Calu3 (cell line): ENCODE results near the gene TRAPPC14. TPM values are rescaled to one million over a fixed set of nuclear protein-coding genes. Genes with fewer than 3 reads are reported as not detected.
"Not testable (repeated sequence)": the region's sequence is repeated elsewhere in the genome, so short reads cannot be mapped to it uniquely, and the experiment has no call there.

Source experiments
- BruUV-seq: library from RNA; stranded (reverse); fragments of 400-500 nt; replicated peaks from 2 replicates; lab custom pipeline; 2021; lab: Mats Ljungman, UMichigan
- CTCF ChIA-PET: fragments of 300-600 bp; sonication (Branson Sonifier 250); formaldehyde crosslinking; loops from one replicate; lab custom pipeline; 2022; ENCODE audit warnings: antibody characterized with exemption; lab: Charles Lee
- DNase-seq: peaks from one replicate; pipeline ENCODE4 v3.0.0; 2022
- H3K27ac Mint-ChIP-seq: one replicate; pipeline ENCODE4 v1.8.0; 2022; ENCODE audit warnings: mixed read lengths; ENCODE audit not compliant: unreplicated experiment
- H3K27me3 Mint-ChIP-seq: one replicate; pipeline ENCODE4 v1.8.0; 2022; ENCODE audit warnings: mixed read lengths; ENCODE audit not compliant: unreplicated experiment
- H3K36me3 Mint-ChIP-seq: one replicate; pipeline ENCODE4 v1.8.0; 2022; ENCODE audit warnings: mild to moderate bottlenecking, moderate library complexity, mixed read lengths; ENCODE audit not compliant: insufficient read depth, unreplicated experiment
- H3K4me1 Mint-ChIP-seq: one replicate; pipeline ENCODE4 v1.8.0; 2022; ENCODE audit warnings: mild to moderate bottlenecking, low read depth, mixed read lengths; ENCODE audit not compliant: unreplicated experiment
- H3K4me3 Mint-ChIP-seq: one replicate; pipeline ENCODE4 v1.8.0; 2022; ENCODE audit warnings: mild to moderate bottlenecking, low read depth, moderate library complexity, mixed read lengths; ENCODE audit not compliant: unreplicated experiment
- H3K9me3 Mint-ChIP-seq: one replicate; pipeline ENCODE4 v1.8.0; 2022; ENCODE audit warnings: low read depth, mixed read lengths; ENCODE audit not compliant: unreplicated experiment
- CTCF ChIP-seq: fragments of 200-600 bp; IDR thresholded peaks from one replicate; pipeline ENCODE4 v1.8.0; 2022; ENCODE audit warnings: antibody characterized with exemption; ENCODE audit not compliant: unreplicated experiment
- intact Hi-C: fragments of 100-400 bp; cut with micrococcal nuclease; formaldehyde crosslinking; loops from one replicate; pipeline ENCODE4 v1.10.0; 2022; ENCODE audit not compliant: unreplicated experiment
- total RNA-seq: library from RNA; stranded (reverse); gene quantifications from 2 replicates; pipeline ENCODE4 v1.2.3, GENCODE V29; 2022

Gene TRAPPC14
- total RNA-seq, 1 experiment from 2014 or later = 17.5 TPM

- Mint-ChIP-seq H3K36me3 (no peaks in the 10 kb centered on the region), H3K4me1 (no peaks in the 10 kb centered on the region), H3K27ac (no peak overlapping the region), H3K27me3 (peaks cover 34% of the 10 kb centered on the region), H3K4me3 (no peak overlapping the region), H3K9me3 (no peaks in the 10 kb centered on the region)
- intact Hi-C loops = no loop called here
- BruUV-seq = no TSS peak
- no peak for DNase-seq
- CTCF ChIA-PET = no interaction called here
- TF ChIP-seq CTCF = no peak
Observed at GRCh38 chr7:100195222-100195621, 36.7 kb upstream of the TRAPPC14 start.

GRCh38 chr7:100192969-100193368, 34.4 kb upstream of the TRAPPC14 start:
- no peaks in the 10 kb centered on the region for H3K36me3 Mint-ChIP-seq
- DNase-seq = no peak
- BruUV-seq = no TSS peak
- CTCF ChIA-PET = no interaction called here
- H3K4me3 Mint-ChIP-seq = no peak overlapping the region
- peaks cover 11% of the 10 kb centered on the region for H3K27me3 Mint-ChIP-seq
- no peaks in the 10 kb centered on the region for H3K4me1 Mint-ChIP-seq
- no peaks in the 10 kb centered on the region for H3K9me3 Mint-ChIP-seq
- H3K27ac Mint-ChIP-seq = no peak overlapping the region
- no peak for TF ChIP-seq CTCF
- intact Hi-C loops = no loop called here

GRCh38 chr7:100192281-100192862, 33.8 kb upstream of the TRAPPC14 start:
- H3K27ac Mint-ChIP-seq, H3K4me1 Mint-ChIP-seq, BruUV-seq, DNase-seq, intact Hi-C loops, H3K27me3 Mint-ChIP-seq, CTCF ChIA-PET, H3K4me3 Mint-ChIP-seq, H3K9me3 Mint-ChIP-seq, H3K36me3 Mint-ChIP-seq: not testable (repeated sequence)

- Mint-ChIP-seq H3K27ac (no peak overlapping the region), H3K27me3 (no peaks in the 10 kb centered on the region), H3K4me3 (no peak overlapping the region), H3K36me3 (no peaks in the 10 kb centered on the region), H3K9me3 (no peaks in the 10 kb centered on the region), H3K4me1 (no peaks in the 10 kb centered on the region)
- intact Hi-C loops = no loop called here
- CTCF ChIA-PET = no interaction called here
- BruUV-seq = no TSS peak
- no peak for TF ChIP-seq CTCF
- no peak for DNase-seq
Observed at GRCh38 chr7:100191775-100192174, 33.3 kb upstream of the TRAPPC14 start.

GRCh38 chr7:100190048-100190711, 31.7 kb upstream of the TRAPPC14 start:
- Mint-ChIP-seq H3K36me3 (no peaks in the 10 kb centered on the region), H3K27me3 (no peaks in the 10 kb centered on the region), H3K9me3 (no peaks in the 10 kb centered on the region), H3K4me1 (no peaks in the 10 kb centered on the region), H3K4me3 (no peak overlapping the region), H3K27ac (no peak overlapping the region)
- no peak for DNase-seq
- intact Hi-C loops = no loop called here
- CTCF ChIA-PET = no interaction called here
- no TSS peak for BruUV-seq
- no peak for TF ChIP-seq CTCF
